ENCODE measurements around the gene TRIM39.

DNA sequence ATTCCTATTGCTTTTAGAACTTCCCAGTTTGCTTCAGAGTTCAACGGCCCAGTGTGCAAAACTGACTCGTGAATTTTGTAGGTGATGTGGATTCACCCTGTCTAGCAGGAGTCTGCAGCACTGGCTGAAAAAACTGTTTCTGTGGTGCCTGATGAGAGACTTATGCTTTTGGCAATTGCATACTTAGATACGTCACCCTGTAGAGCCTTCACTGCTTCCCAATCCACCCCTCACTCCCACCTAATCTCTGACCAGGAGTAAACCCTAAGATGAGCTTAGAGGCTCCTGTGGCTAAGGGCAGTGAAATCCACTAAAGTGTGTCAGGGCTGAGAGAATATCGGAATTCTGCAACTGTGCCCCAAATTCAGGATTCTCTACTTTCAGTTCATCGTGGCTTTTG, 32.5 kb downstream of the TRIM39 start:
- TF ChIP-seq FOXA2 (IDR thresholded peaks at IDR 0.05), result no peak
- TF ChIP-seq, protein P1, sequence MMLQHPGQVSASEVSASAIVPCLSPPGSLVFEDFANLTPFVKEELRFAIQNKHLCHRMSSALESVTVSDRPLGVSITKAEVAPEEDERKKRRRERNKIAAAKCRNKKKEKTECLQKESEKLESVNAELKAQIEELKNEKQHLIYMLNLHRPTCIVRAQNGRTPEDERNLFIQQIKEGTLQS (IDR thresholded peaks at IDR 0.05), result no peak
- TF ChIP-seq HNF4G (IDR thresholded peaks at IDR 0.05), result no peak
- TF ChIP-seq, protein P2, sequence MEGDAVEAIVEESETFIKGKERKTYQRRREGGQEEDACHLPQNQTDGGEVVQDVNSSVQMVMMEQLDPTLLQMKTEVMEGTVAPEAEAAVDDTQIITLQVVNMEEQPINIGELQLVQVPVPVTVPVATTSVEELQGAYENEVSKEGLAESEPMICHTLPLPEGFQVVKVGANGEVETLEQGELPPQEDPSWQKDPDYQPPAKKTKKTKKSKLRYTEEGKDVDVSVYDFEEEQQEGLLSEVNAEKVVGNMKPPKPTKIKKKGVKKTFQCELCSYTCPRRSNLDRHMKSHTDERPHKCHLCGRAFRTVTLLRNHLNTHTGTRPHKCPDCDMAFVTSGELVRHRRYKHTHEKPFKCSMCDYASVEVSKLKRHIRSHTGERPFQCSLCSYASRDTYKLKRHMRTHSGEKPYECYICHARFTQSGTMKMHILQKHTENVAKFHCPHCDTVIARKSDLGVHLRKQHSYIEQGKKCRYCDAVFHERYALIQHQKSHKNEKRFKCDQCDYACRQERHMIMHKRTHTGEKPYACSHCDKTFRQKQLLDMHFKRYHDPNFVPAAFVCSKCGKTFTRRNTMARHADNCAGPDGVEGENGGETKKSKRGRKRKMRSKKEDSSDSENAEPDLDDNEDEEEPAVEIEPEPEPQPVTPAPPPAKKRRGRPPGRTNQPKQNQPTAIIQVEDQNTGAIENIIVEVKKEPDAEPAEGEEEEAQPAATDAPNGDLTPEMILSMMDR (IDR thresholded peaks at IDR 0.05; ENCODE audit: low read depth, low read length, missing input control), result no peak
- no peak for TF ChIP-seq REST (IDR thresholded peaks at IDR 0.05)
- TF ChIP-seq TAF1 (conservative IDR thresholded peaks at IDR 0.05), result no peak
- no peak for TF ChIP-seq FOXA1 (IDR thresholded peaks at IDR 0.05)
- TF ChIP-seq SP1 (IDR thresholded peaks at IDR 0.05), result no peak
- TF ChIP-seq EGR1 (IDR thresholded peaks at IDR 0.05; ENCODE audit: low read depth in 2 of 2), result no peak
- no peak for TF ChIP-seq MAX (IDR thresholded peaks at IDR 0.05)
- TF ChIP-seq RXRA (IDR thresholded peaks at IDR 0.05), result no peak

Data from liver (tissue), 3 donors.